A549 (cell line): ENCODE data around the gene PREX1. TPM values are rescaled to one million over a fixed set of nuclear protein-coding genes. Genes with fewer than 3 reads are reported as not detected.

ENCODE experiments used
- ATAC-seq, 2 experiments: fragments of 200-7000 bp in 1 of 2; fragments of >200 bp in 1 of 2; cut with Nextera tagmentation in 1 of 2; cut with Tn5 transposase in 1 of 2; 3 replicates each; pipeline versions ENCODE4 v1.8.0 to v1.9.1; 2018 to 2020; ENCODE audit warnings: mild to moderate bottlenecking in 1 of 2, moderate library complexity in 1 of 2
- CTCF ChIA-PET: fragments of 300-600 bp; sonication (Branson Sonifier 250); formaldehyde crosslinking; extraction: SDS; loops from one replicate; lab custom pipeline; 2021; ENCODE audit warnings: antibody characterized with exemption, inconsistent platforms; lab: Yijun Ruan, JAX
- POLR2A ChIA-PET: fragments of 350-600 bp; formaldehyde crosslinking; extraction: SDS; loops from one replicate; lab custom pipeline; 2021; ENCODE audit warnings: antibody characterized with exemption, inconsistent platforms; lab: Yijun Ruan, JAX
- DNase-seq, 2 experiments: peaks; one replicate each; pipeline versions ENCODE4 v3.0.0 to v3.0.0-alpha.2; 2011 to 2016; ENCODE audit warnings: low read depth in 1 of 2, low spot score in 1 of 2
- FAIRE-seq: peaks from 2 replicates; lab custom pipeline; 2011; peaks lifted over from hg19 to GRCh38; lab: Jason Lieb, UNC
- H3K27ac ChIP-seq, 2 experiments: fragments of >200 bp; sonication (Bioruptor Twin); formaldehyde crosslinking; 3 replicates each; pipeline ENCODE4 v1.5.1; 2016 to 2017
- H3K4me1 ChIP-seq: fragments of >200 bp; sonication (Bioruptor Twin); formaldehyde crosslinking; 3 replicates; pipeline ENCODE4 v1.6.1; 2016
- H3K4me2 ChIP-seq: fragments of >200 bp; sonication (Bioruptor Twin); formaldehyde crosslinking; 3 replicates; pipeline ENCODE4 v1.6.1; 2016
- H3K4me3 ChIP-seq: fragments of >200 bp; sonication (Bioruptor Twin); formaldehyde crosslinking; 3 replicates; pipeline ENCODE4 v1.5.1; 2016
- H3K9me3 ChIP-seq: fragments of >200 bp; sonication (Bioruptor Twin); formaldehyde crosslinking; 3 replicates; pipeline ENCODE4 v1.6.1; 2016
- CHD4 ChIP-seq: fragments of 200-600 bp; sonication (generic); IDR thresholded peaks from 2 replicates; pipeline ENCODE4 v1.6.1; 2016; ENCODE audit warnings: antibody characterized with exemption, mild to moderate bottlenecking, borderline replicate concordance
- EP300 ChIP-seq, 2 experiments: fragments of >200 bp; sonication (Bioruptor Twin); formaldehyde crosslinking; IDR thresholded peaks; 2 replicates in 1 of 2; 3 replicates in 1 of 2; pipeline ENCODE4 v1.6.1; 2016 to 2017
- FOXS1 ChIP-seq: fragments of 250-450 bp; sonication (Bioruptor Pico); IDR thresholded peaks from 2 replicates; pipeline ENCODE4 v1.5.0; 2020; ENCODE audit warnings: mild to moderate bottlenecking, moderate library complexity
- GATA3 ChIP-seq: IDR thresholded peaks from 2 replicates; pipeline ENCODE4 v1.6.1; 2012; ENCODE audit warnings: borderline replicate concordance
- HOXA7 ChIP-seq: fragments of 250-450 bp; sonication (Bioruptor Pico); IDR thresholded peaks from 2 replicates; pipeline ENCODE4 v1.5.0; 2020; ENCODE audit warnings: mild to moderate bottlenecking, moderate library complexity
- JUN ChIP-seq, 2 experiments: fragments of >200 bp; sonication (Bioruptor Twin); formaldehyde crosslinking; IDR thresholded peaks; 2 replicates in 1 of 2; 3 replicates in 1 of 2; pipeline ENCODE4 v1.6.1; 2016 to 2017
- MAZ ChIP-seq: fragments of 150-350 bp; IDR thresholded peaks from 2 replicates; pipeline ENCODE4 v1.6.1; 2014; ENCODE audit warnings: antibody characterized with exemption, low read depth, low read length, borderline replicate concordance
- MYC ChIP-seq: IDR thresholded peaks from 2 replicates; pipeline ENCODE4 v1.6.1; 2012; ENCODE audit warnings: mild to moderate bottlenecking, inconsistent platforms, low read length, improper control_type of control experiment, borderline replicate concordance
- NR3C1 ChIP-seq: fragments of >200 bp; sonication (Bioruptor Twin); formaldehyde crosslinking; IDR thresholded peaks from 3 replicates; pipeline ENCODE4 v1.6.1; 2017
- POLR2AphosphoS2 ChIP-seq: conservative IDR thresholded peaks from 2 replicates; pipeline ENCODE4 v1.6.1; 2012; ENCODE audit warnings: low read length, improper control_type of control experiment, inconsistent platforms
- RAD21 ChIP-seq, 2 experiments: fragments of >200 bp in 1 of 2; sonication (Bioruptor Twin) in 1 of 2; formaldehyde crosslinking in 1 of 2; IDR thresholded peaks in 1 of 2; conservative IDR thresholded peaks in 1 of 2; 2 replicates in 1 of 2; 3 replicates in 1 of 2; pipeline ENCODE4 v1.6.1; 2012 to 2018; ENCODE audit warnings: inconsistent platforms in 1 of 2
- RFX5 ChIP-seq: fragments of 450-650 bp; IDR thresholded peaks from 2 replicates; pipeline ENCODE4 v1.7.1; 2014; ENCODE audit warnings: antibody characterized with exemption, mild to moderate bottlenecking, moderate library complexity
- ZFP36 ChIP-seq: fragments of 450-650 bp; IDR thresholded peaks from 2 replicates; pipeline ENCODE4 v1.6.1; 2014; ENCODE audit warnings: borderline replicate concordance; ENCODE audit not compliant: partially characterized antibody
- ZNF302 ChIP-seq: fragments of 250-450 bp; sonication (Bioruptor Pico); IDR thresholded peaks from 2 replicates; pipeline ENCODE4 v1.9.0; 2021; ENCODE audit warnings: inconsistent platforms, mild to moderate bottlenecking, moderate library complexity
- ZSCAN20 ChIP-seq: fragments of 250-450 bp; sonication (Bioruptor Pico); IDR thresholded peaks from 2 replicates; pipeline ENCODE4 v1.8.0; 2022; ENCODE audit warnings: mild to moderate bottlenecking, moderate library complexity
- WGBS: methylation state at CpG from one replicate; pipeline ENCODE4 v1.1.6; 2017; ENCODE audit errors: missing lambda C conversion rate; 5-methylcytosine and 5-hydroxymethylcytosine counted together
- polyA plus RNA-seq, 4 experiments: library from polyadenylated mRNA; depleted of rRNA in 3 of 4; stranded (reverse); fragments of >200 nt; fragmentation: RNase III in 1 of 4; extraction: RNeasy Plus Mini Kit Qiagen cat#74134 plus additional on column Dnase treatment in 1 of 4; gene quantifications; 2 replicates in 3 of 4; 3 replicates in 1 of 4; pipeline ENCODE4 v1.2.3, GENCODE V29; 2011 to 2017
- TF ChIP-seq, protein P1 (sequence below): fragments of >200 bp; sonication (Bioruptor Twin); formaldehyde crosslinking; IDR thresholded peaks from 3 replicates; pipeline ENCODE4 v1.5.1; 2016
- TF ChIP-seq, protein P2 (sequence below): IDR thresholded peaks from 2 replicates; pipeline ENCODE4 v1.6.1; 2012
- TF ChIP-seq, protein P3 (sequence below): fragments of >200 bp; sonication (Bioruptor Twin); formaldehyde crosslinking; IDR thresholded peaks from 2 replicates; pipeline ENCODE4 v1.6.1; 2016
- TF ChIP-seq, protein P4 (sequence below): fragments of 450-650 bp; IDR thresholded peaks from 2 replicates; pipeline ENCODE4 v1.6.1; 2014; ENCODE audit warnings: antibody characterized with exemption

The PREX1 gene
- polyA plus RNA-seq, 2 of the 4 experiments (the other 2 are of a cell fraction), result 3.6 to 4.2 TPM

DNA sequence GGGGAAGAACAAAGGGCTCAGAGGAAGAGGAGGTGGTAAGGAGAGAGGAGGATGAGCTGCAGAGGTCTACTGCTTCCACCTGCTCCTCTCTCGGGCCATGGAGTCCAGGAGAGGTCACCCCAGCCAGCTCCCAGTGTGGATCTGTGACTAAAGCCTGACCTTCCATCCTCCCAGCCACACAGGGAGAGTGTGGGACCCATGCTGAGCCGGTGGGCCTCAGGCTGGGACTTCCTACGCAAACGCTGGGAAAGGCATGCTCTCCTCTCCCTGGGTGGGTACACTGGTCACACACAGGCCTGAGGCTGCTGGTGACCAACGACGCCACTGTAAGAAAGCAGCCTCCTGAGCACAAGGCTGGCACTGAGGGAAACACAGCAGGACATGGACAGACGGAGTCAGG is 111.3 kb downstream of the PREX1 start:
- 91% methylated on average over 7 of the region's 7 CpGs for WGBS
- Histone ChIP-seq H3K9me3 (no peaks in the 10 kb centered on the region), H3K4me2 (no peak overlapping the region), H3K27ac (no peak overlapping the region), H3K4me3 (no peak overlapping the region), H3K4me1 (no peaks in the 10 kb centered on the region)
- no peak for DNase-seq
- no peak for TF ChIP-seq HOXA7 (CRISPR knock-in tag)
- TF ChIP-seq MAZ, result no peak
- TF ChIP-seq, protein P1, sequence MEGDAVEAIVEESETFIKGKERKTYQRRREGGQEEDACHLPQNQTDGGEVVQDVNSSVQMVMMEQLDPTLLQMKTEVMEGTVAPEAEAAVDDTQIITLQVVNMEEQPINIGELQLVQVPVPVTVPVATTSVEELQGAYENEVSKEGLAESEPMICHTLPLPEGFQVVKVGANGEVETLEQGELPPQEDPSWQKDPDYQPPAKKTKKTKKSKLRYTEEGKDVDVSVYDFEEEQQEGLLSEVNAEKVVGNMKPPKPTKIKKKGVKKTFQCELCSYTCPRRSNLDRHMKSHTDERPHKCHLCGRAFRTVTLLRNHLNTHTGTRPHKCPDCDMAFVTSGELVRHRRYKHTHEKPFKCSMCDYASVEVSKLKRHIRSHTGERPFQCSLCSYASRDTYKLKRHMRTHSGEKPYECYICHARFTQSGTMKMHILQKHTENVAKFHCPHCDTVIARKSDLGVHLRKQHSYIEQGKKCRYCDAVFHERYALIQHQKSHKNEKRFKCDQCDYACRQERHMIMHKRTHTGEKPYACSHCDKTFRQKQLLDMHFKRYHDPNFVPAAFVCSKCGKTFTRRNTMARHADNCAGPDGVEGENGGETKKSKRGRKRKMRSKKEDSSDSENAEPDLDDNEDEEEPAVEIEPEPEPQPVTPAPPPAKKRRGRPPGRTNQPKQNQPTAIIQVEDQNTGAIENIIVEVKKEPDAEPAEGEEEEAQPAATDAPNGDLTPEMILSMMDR, result no peak
- TF ChIP-seq, protein P2, sequence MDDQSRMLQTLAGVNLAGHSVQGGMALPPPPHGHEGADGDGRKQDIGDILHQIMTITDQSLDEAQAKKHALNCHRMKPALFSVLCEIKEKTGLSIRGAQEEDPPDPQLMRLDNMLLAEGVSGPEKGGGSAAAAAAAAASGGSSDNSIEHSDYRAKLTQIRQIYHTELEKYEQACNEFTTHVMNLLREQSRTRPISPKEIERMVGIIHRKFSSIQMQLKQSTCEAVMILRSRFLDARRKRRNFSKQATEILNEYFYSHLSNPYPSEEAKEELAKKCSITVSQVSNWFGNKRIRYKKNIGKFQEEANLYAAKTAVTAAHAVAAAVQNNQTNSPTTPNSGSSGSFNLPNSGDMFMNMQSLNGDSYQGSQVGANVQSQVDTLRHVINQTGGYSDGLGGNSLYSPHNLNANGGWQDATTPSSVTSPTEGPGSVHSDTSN, result no peak
- TF ChIP-seq, protein P3, sequence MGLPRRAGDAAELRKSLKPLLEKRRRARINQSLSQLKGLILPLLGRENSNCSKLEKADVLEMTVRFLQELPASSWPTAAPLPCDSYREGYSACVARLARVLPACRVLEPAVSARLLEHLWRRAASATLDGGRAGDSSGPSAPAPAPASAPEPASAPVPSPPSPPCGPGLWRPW, result no peak
- no peak for TF ChIP-seq GATA3
- TF ChIP-seq RFX5, result no peak
- TF ChIP-seq MYC, result no peak
- TF ChIP-seq CHD4, result no peak
- no peak for TF ChIP-seq EP300 (IDR thresholded peaks at IDR 0.05)
- ATAC-seq, result peak in 1 of 2 experiments; percentile 33; a peak in 3 of 6 replicates
- no peak for FAIRE-seq
- ChIA-PET POLR2A (no interaction called here), CTCF (no interaction called here)

DNA sequence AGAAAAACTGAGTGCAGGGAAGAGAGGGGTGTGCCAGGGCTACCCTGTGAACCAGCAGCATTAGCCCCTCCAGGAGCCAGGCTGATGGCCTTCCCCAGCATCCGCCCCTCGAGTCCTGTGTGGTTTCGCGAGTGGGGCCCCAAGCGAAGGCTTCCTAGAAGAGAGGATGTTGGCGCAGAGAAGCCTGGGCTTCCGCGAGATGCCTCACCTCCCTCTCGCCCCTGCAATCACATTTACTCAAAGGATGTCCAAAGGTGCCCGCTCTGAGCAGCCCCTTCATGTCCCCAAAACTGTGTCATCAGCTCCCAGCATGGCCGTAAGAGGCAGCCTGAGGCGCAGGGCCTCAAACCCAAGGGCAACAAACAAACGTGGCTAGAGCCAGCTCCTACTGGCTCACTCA is 111.7 kb downstream of the PREX1 start:
- Histone ChIP-seq H3K9me3 (no peaks in the 10 kb centered on the region), H3K27ac (no peak overlapping the region), H3K4me3 (no peak overlapping the region), H3K4me2 (no peak overlapping the region), H3K4me1 (no peaks in the 10 kb centered on the region)
- 76% methylated on average over 13 of the region's 13 CpGs for WGBS
- CTCF ChIA-PET, result interaction anchor here (0.8 to 1.7 kb wide), 2 partner anchors 9 to 59 kb away, joined by 5 to 7 read pairs; no protein-coding TSS in a partner anchor
- ATAC-seq, result no peak; a peak in 1 of 6 replicates
- DNase-seq, result no peak
- TF ChIP-seq ZNF302 (CRISPR knock-in tag), result no peak
- no peak for FAIRE-seq
- POLR2A ChIA-PET, result no interaction called here

DNA sequence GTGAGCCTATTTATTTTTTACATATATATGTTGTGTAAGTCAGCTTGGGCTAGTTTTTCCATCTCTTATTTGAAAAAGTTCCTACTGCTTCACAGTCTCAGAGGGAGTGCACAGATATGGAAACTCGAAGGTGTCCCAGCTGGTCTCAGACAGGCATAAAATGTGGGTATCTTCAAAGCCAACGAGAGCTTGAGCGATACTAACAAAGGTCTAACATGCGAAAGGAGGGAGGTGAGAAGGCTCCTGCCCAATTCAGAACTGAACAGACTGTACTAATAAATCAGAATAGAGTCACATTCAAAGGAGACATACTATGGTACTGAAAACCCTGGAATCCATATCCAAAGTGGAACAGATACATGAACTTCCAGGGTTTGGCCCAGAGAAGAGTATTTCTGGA is 113.0 kb downstream of the PREX1 start:
- Histone ChIP-seq H3K4me1 (no peaks in the 10 kb centered on the region), H3K27ac (no peak overlapping the region), H3K4me3 (no peak overlapping the region)
- no peak for FAIRE-seq
- no peak for TF ChIP-seq POLR2AphosphoS2
- TF ChIP-seq, protein P4, sequence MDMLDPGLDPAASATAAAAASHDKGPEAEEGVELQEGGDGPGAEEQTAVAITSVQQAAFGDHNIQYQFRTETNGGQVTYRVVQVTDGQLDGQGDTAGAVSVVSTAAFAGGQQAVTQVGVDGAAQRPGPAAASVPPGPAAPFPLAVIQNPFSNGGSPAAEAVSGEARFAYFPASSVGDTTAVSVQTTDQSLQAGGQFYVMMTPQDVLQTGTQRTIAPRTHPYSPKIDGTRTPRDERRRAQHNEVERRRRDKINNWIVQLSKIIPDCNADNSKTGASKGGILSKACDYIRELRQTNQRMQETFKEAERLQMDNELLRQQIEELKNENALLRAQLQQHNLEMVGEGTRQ, result no peak
- no peak for TF ChIP-seq RAD21 (conservative IDR thresholded peaks at IDR 0.05 in 1 of 2, IDR thresholded peaks at IDR 0.05 in 1 of 2)
- TF ChIP-seq ZFP36, result no peak
- TF ChIP-seq ZSCAN20 (CRISPR knock-in tag), result no peak
- TF ChIP-seq, protein P2, result no peak
- no peak for TF ChIP-seq JUN (IDR thresholded peaks at IDR 0.05)
- no peak for TF ChIP-seq NR3C1
- TF ChIP-seq RFX5, result no peak
- no peak for TF ChIP-seq FOXS1 (CRISPR knock-in tag)
- TF ChIP-seq, all 56 proteins: peak for 0
- ChIA-PET POLR2A (no interaction called here), CTCF (interaction anchor here (1.7 kb wide), 1 partner anchor 57 kb away, joined by 7 read pairs; no protein-coding TSS in a partner anchor)
- Histone ChIP-seq H3K4me2 (no peak overlapping the region), H3K9me3 (no peaks in the 10 kb centered on the region)
- WGBS, result 75% methylated on average over 4 of the region's 4 CpGs
- DNase-seq (no peak), ATAC-seq (no peak)
